HG03280 (cell line): ENCODE data around the gene EPB41L4A.
A peak's percentile ranks its signal among the peaks of the same experiment; 100 is the strongest.
"Not testable (repeated sequence)": the region's sequence is repeated elsewhere in the genome, so short reads cannot be mapped to it uniquely, and the experiment has no call there.

Source experiments
- ATAC-seq: cut with Tn5 transposase; IDR thresholded peaks from one replicate; pipeline ENCODE4 v1.9.1; 2021; ENCODE audit warnings: mild to moderate bottlenecking, moderate library complexity; ENCODE audit not compliant: unreplicated experiment

The EPB41L4A gene

GRCh38 chr5:112419164-112419985, at the start of gene EPB41L4A:
Gene EPB41L4A (minus strand): TSS chr5:112419277. CDS start chr5:112419039, 238 bp downstream.
- peak; percentile 13 for ATAC-seq

- no peak for ATAC-seq
Observed at GRCh38 chr5:112467485-112467884, 48.4 kb upstream of the EPB41L4A start.

- not testable (repeated sequence) for ATAC-seq
Observed at GRCh38 chr5:112466261-112466660, 47.2 kb upstream of the EPB41L4A start.

GRCh38 chr5:112447187-112447760, 28.2 kb upstream of the EPB41L4A start:
- ATAC-seq, result not testable (repeated sequence)

GRCh38 chr5:112445626-112446350, 26.7 kb upstream of the EPB41L4A start:
- ATAC-seq, result no peak

GRCh38 chr5:112443932-112444331, 24.9 kb upstream of the EPB41L4A start:
- ATAC-seq, result not testable (repeated sequence)

- no peak for ATAC-seq
Observed at GRCh38 chr5:112440031-112440430, 21.0 kb upstream of the EPB41L4A start.

GRCh38 chr5:112436144-112436543, 17.1 kb upstream of the EPB41L4A start:
- ATAC-seq, result no peak

- ATAC-seq, result no peak
Observed at GRCh38 chr5:112434641-112435040, 15.6 kb upstream of the EPB41L4A start.

GRCh38 chr5:112426202-112426601, 7.1 kb upstream of the EPB41L4A start:
- not testable (repeated sequence) for ATAC-seq

- ATAC-seq, result peak; percentile 75
Observed at GRCh38 chr5:112419986-112420864, 1.1 kb upstream of the EPB41L4A start.

- ATAC-seq, result no peak
Observed at GRCh38 chr5:112418659-112419163, 366 bp downstream of the EPB41L4A start.

GRCh38 chr5:112417931-112418658, 982 bp downstream of the EPB41L4A start:
- ATAC-seq, result peak; percentile 64

- no peak for ATAC-seq
Observed at GRCh38 chr5:112415552-112415951, 3.5 kb downstream of the EPB41L4A start.

- ATAC-seq, result no peak
Observed at GRCh38 chr5:112413611-112414010, 5.5 kb downstream of the EPB41L4A start.

- no peak for ATAC-seq
Observed at GRCh38 chr5:112412346-112412745, 6.7 kb downstream of the EPB41L4A start.

- no peak for ATAC-seq
Observed at GRCh38 chr5:112411903-112412302, 7.2 kb downstream of the EPB41L4A start.

GRCh38 chr5:112407666-112408065, 11.4 kb downstream of the EPB41L4A start:
- ATAC-seq, result no peak

GRCh38 chr5:112407240-112407639, 11.8 kb downstream of the EPB41L4A start:
- no peak for ATAC-seq

GRCh38 chr5:112403069-112403468, 16.0 kb downstream of the EPB41L4A start:
- no peak for ATAC-seq
